Measurements from ENCODE around the gene FRMD4B. TPM values are rescaled to one million over a fixed set of nuclear protein-coding genes. Genes with fewer than 3 reads are reported as not detected.
A peak's percentile ranks its signal among the peaks of the same experiment; 100 is the strongest.

The FRMD4B gene
- total RNA-seq, 1 donor from 2014 or later = 17.3 TPM

- H3K4me3 Mint-ChIP-seq = peak overlapping the region; percentile 85
- Histone ChIP-seq H3K9ac (no peak overlapping the region), H3K27ac (no peak overlapping the region), H3K36me3 (no peaks in the 10 kb centered on the region), H4K20me1 (ENCODE audit: low read depth) (peaks cover 30% of the 10 kb centered on the region), H3K79me2 (ENCODE audit: low read depth) (no peaks in the 10 kb centered on the region), H3K4me3 (peak overlapping the region; percentile 58), H2AFZ (replicated peaks) (no peak overlapping the region), H3K27me3 (peaks cover 48% of the 10 kb centered on the region), H3K4me2 (peak overlapping the region; percentile 97), H3F3A (ENCODE audit: low read depth) (no peaks in the 10 kb centered on the region), H3K4me1 (peaks cover 21% of the 10 kb centered on the region), H3K9me3 (ENCODE audit: low read depth) (no peaks in the 10 kb centered on the region)
- H3K27me3 Mint-ChIP-seq (ENCODE audit: insufficient read depth, low read depth) = peaks cover 28% of the 10 kb centered on the region
- H3K4me1 Mint-ChIP-seq = peaks cover 13% of the 10 kb centered on the region
- TF ChIP-seq EZH2 (IDR thresholded peaks at IDR 0.05) (no peak), CTCF (IDR thresholded peaks at IDR 0.05) (no peak)
- H3K27ac Mint-ChIP-seq = no peak overlapping the region
- H3K9me3 Mint-ChIP-seq = no peaks in the 10 kb centered on the region
- DNase-seq (ENCODE audit: low spot score) = peak; percentile 20
- no peaks in the 10 kb centered on the region for H3K36me3 Mint-ChIP-seq
Measured at GRCh38 chr3:69386556-69387385, 883 bp upstream of the FRMD4B start.

- Mint-ChIP-seq H3K27ac (no peak overlapping the region), H3K9me3 (no peaks in the 10 kb centered on the region), H3K27me3 (ENCODE audit: insufficient read depth, low read depth) (peaks cover 25% of the 10 kb centered on the region), H3K36me3 (no peaks in the 10 kb centered on the region), H3K4me3 (peak overlapping the region; percentile 85), H3K4me1 (peaks cover 13% of the 10 kb centered on the region)
- TF ChIP-seq EZH2phosphoT487 (IDR thresholded peaks at IDR 0.05) (no peak), CTCF (IDR thresholded peaks at IDR 0.05) (no peak), EZH2 (IDR thresholded peaks at IDR 0.05) (no peak)
- no peaks in the 10 kb centered on the region for H3K79me2 ChIP-seq (ENCODE audit: low read depth)
- no peaks in the 10 kb centered on the region for H3F3A ChIP-seq (ENCODE audit: low read depth)
- peaks cover 48% of the 10 kb centered on the region for H3K27me3 ChIP-seq
- H4K20me1 ChIP-seq (ENCODE audit: low read depth) = peaks cover 30% of the 10 kb centered on the region
- no peak overlapping the region for H3K9ac ChIP-seq
- no peaks in the 10 kb centered on the region for H3K36me3 ChIP-seq
- peak; percentile 41 for DNase-seq (ENCODE audit: low spot score)
- peak overlapping the region; percentile 97 for H3K4me2 ChIP-seq
- no peak overlapping the region for H2AFZ ChIP-seq (replicated peaks)
- H3K4me1 ChIP-seq = peaks cover 21% of the 10 kb centered on the region
- H3K4me3 ChIP-seq = peak overlapping the region; percentile 58
- H3K27ac ChIP-seq = no peak overlapping the region
- H3K9me3 ChIP-seq (ENCODE audit: low read depth) = no peaks in the 10 kb centered on the region
Measured at GRCh38 chr3:69385123-69385722, 665 bp downstream of the FRMD4B start.

- Histone ChIP-seq H3K4me1 (peaks cover 21% of the 10 kb centered on the region), H3K9me3 (ENCODE audit: low read depth) (no peaks in the 10 kb centered on the region), H3K9ac (no peak overlapping the region), H4K20me1 (ENCODE audit: low read depth) (peaks cover 30% of the 10 kb centered on the region), H3K36me3 (no peaks in the 10 kb centered on the region), H3K27me3 (peaks cover 48% of the 10 kb centered on the region), H3K79me2 (ENCODE audit: low read depth) (no peaks in the 10 kb centered on the region), H3F3A (ENCODE audit: low read depth) (no peaks in the 10 kb centered on the region), H3K4me2 (no peak overlapping the region), H2AFZ (replicated peaks) (no peak overlapping the region), H3K27ac (no peak overlapping the region), H3K4me3 (no peak overlapping the region)
- no peak overlapping the region for H3K27ac Mint-ChIP-seq
- peaks cover 23% of the 10 kb centered on the region for H3K27me3 Mint-ChIP-seq (ENCODE audit: insufficient read depth, low read depth)
- H3K9me3 Mint-ChIP-seq = no peaks in the 10 kb centered on the region
- DNase-seq (ENCODE audit: low spot score) = no peak
- H3K4me3 Mint-ChIP-seq = no peak overlapping the region
- no peaks in the 10 kb centered on the region for H3K36me3 Mint-ChIP-seq
- peaks cover 13% of the 10 kb centered on the region for H3K4me1 Mint-ChIP-seq
- TF ChIP-seq CTCF (IDR thresholded peaks at IDR 0.05) (no peak), EZH2 (IDR thresholded peaks at IDR 0.05) (no peak), EZH2phosphoT487 (IDR thresholded peaks at IDR 0.05) (no peak)
Measured at GRCh38 chr3:69384326-69384725, 1.6 kb downstream of the FRMD4B start.

Data from neural progenitor cell (in vitro differentiated cells).